Heart right ventricle (tissue), 16 donors: Measurements from ENCODE around the gene THSD4. TPM values are rescaled to one million over a fixed set of nuclear protein-coding genes. Genes with fewer than 3 reads are reported as not detected.

Experiments used
- ATAC-seq, 8 donors: fragments of 200-7000 bp; cut with Tn5 transposase; one replicate each; pipeline ENCODE4 v1.9.1; 2020; ENCODE audit warnings: mild to moderate bottlenecking in 8 of 8, moderate library complexity in 8 of 8, moderate number of reproducible peaks in 1 of 8
- DNase-seq, 2 donors: peaks; one replicate each; pipeline ENCODE4 v3.0.0-alpha.2; 2020
- H3K27ac ChIP-seq, 10 donors: fragments of 200-600 bp; sonication (generic) in 2 of 10; one replicate each; pipeline versions ENCODE4 v1.5.0 to v1.8.0; 2020 to 2022; ENCODE audit warnings: mild to moderate bottlenecking in 3 of 10
- H3K27me3 ChIP-seq, 7 donors: fragments of 200-600 bp; one replicate each; pipeline ENCODE4 v1.8.0; 2021 to 2022; ENCODE audit warnings: mild to moderate bottlenecking in 2 of 7
- H3K36me3 ChIP-seq, 9 donors: fragments of 200-600 bp; sonication (generic) in 1 of 9; one replicate each; pipeline versions ENCODE4 v1.5.0 to v1.8.0; 2020 to 2022; ENCODE audit warnings: mild to moderate bottlenecking in 2 of 9
- H3K4me1 ChIP-seq, 9 donors: fragments of 200-600 bp; sonication (generic) in 1 of 9; one replicate each; pipeline versions ENCODE4 v1.5.0 to v1.8.0; 2020 to 2022; ENCODE audit warnings: mild to moderate bottlenecking in 4 of 9
- H3K4me3 ChIP-seq, 10 donors: fragments of 200-600 bp; sonication (generic) in 2 of 10; one replicate each; pipeline versions ENCODE4 v1.5.0 to v1.8.0; 2020 to 2022; ENCODE audit warnings: mild to moderate bottlenecking in 7 of 10, moderate library complexity in 2 of 10
- H3K9me3 ChIP-seq, 11 donors: fragments of 200-600 bp in 10 of 11; sonication (generic) in 2 of 11; one replicate each; pipeline versions ENCODE4 v1.5.0 to v1.8.0; 2013 to 2022; ENCODE audit warnings: mild to moderate bottlenecking in 2 of 11, control low read depth in 1 of 11, moderate library complexity in 1 of 11
- WGBS, 2 donors: extraction: QIAGEN DNeasy Blood & Tissue Kit; methylation state at CpG; one replicate each; pipeline ENCODE4 v1.1.7; 2013; ENCODE audit warnings: inconsistent platforms in 1 of 2; 5-methylcytosine and 5-hydroxymethylcytosine counted together
- intact Hi-C, 10 donors: fragments of 100-400 bp; cut with DNase I; formaldehyde crosslinking; loops; one replicate each; pipeline versions ENCODE4 v1.11.1 to v1.14.2; 2022
- polyA plus RNA-seq, 2 donors: library from polyadenylated mRNA; stranded (reverse); fragments of 200-250 nt; gene quantifications; one replicate each; pipeline ENCODE4 v1.2.3, GENCODE V29; 2013
- total RNA-seq, 10 donors: library from RNA; stranded (reverse); fragmentation: NEBNext Ultra II Directional in 3 of 10; extraction: Animal tissue kit (Norgen Biotek cat#: 25700) in 3 of 10; gene quantifications; one replicate each; pipeline versions ENCODE4 v1.2.1 to v1.2.4, GENCODE V29; 2021 to 2023
- TF ChIP-seq, protein P1 (sequence below), 9 donors: fragments of 200-600 bp; sonication (generic) in 2 of 9; IDR thresholded peaks; one replicate each; pipeline versions ENCODE4 v1.5.0 to v1.8.0; 2021 to 2022; ENCODE audit warnings: antibody characterized with exemption in 9 of 9, mild to moderate bottlenecking in 5 of 9, moderate library complexity in 1 of 9
- donor health status: Arrhythmogenic right ventricular cardiomyopathy.
- donor health status: ischemic (EF 13 %, LVEDD 7.1; RV severe dilation, severe dysfunction).
- donor health status: healthy with polysubstance abuse.
- donor health status: DM: no; HTN: yes; CAD: no.
- donor health status: DM: no; HTN: no; CAD: no.
- donor health status: ischemic (EF 25% LVEDD 6.9; RV normal size, moderate dysfunction).
- donor health status: ischemic (EF 25% LVEDD 5.7; RV mildly dilated, moderate dysfunction).
- donor health status: healthy.
- donor health status: DM: yes; HTN: yes; CAD: no.
- donor health status: Ischemic cardiomyopathy.
- donor health status: ischemic (EF 35%, LVEDD 5.7; RV mildly dilated, moderate dysfunction).
- donor health status: nonischemic (EF 11% LVEDD 7.7; RV severe dilation, severe dysfunction).
- donor health status: DM: yes; HTN: yes; CAD: no.
- donor health status: PGD.
- donor health status: ischemic (EF 29% LVEDD 5.4; RV normal size, mild dysfunction).
- donor health status: nonischemic (EF 23%, LVEDD 6.1; RV moderate dilation, normal function).

Gene THSD4
- total and polyA plus RNA-seq, 12 donors: 20.8 to 212 (median 139) TPM

DNA sequence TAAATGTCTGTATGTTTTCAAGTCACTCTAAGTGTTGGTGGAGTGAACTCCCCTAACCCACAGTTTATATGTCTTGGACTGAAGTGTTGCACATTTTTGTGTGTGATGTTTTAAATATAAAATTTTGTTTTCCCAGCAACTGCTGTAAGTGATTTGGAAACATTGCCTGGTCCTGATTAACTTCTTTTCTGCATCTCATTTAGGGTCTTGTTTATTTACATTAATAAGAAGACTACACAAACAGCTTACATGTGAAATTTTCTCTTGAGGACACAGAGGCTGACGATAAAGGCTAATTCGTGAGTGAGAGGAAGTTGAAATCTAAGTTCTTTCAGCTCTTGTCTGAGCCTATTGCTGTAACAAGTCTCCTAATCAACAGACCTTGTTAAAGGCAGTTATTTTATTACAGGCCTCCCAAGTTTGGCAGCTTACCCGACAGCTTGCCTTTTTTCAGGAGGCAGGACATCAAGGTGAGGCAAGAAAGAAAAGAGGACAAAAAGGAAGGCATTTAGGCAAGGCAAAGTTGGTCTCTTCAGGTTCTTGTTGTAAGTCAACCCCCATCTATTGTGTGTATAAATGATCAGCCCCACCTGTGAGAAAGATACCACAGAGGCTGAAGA lies 517.4 kb downstream of the THSD4 start:
- TF ChIP-seq, protein P1, sequence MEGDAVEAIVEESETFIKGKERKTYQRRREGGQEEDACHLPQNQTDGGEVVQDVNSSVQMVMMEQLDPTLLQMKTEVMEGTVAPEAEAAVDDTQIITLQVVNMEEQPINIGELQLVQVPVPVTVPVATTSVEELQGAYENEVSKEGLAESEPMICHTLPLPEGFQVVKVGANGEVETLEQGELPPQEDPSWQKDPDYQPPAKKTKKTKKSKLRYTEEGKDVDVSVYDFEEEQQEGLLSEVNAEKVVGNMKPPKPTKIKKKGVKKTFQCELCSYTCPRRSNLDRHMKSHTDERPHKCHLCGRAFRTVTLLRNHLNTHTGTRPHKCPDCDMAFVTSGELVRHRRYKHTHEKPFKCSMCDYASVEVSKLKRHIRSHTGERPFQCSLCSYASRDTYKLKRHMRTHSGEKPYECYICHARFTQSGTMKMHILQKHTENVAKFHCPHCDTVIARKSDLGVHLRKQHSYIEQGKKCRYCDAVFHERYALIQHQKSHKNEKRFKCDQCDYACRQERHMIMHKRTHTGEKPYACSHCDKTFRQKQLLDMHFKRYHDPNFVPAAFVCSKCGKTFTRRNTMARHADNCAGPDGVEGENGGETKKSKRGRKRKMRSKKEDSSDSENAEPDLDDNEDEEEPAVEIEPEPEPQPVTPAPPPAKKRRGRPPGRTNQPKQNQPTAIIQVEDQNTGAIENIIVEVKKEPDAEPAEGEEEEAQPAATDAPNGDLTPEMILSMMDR (IDR thresholded peaks at IDR 0.05): no peak
- H3K9me3 ChIP-seq: no peaks in the 10 kb centered on the region
- ATAC-seq (peak in 1 of 8 donors; percentile 28), DNase-seq (no peak)
- WGBS, 2 donors: 33 to 38% methylated on average over 3 of the region's 3 CpGs
- H3K4me1 ChIP-seq: peaks cover 0 to 50% (median 27%) of the 10 kb centered on the region in 9 donors
- H3K4me3 ChIP-seq: no peak overlapping the region
- peak overlapping the region in 6 of 10 donors; percentile 2 to 48 (median 4) for H3K27ac ChIP-seq
- intact Hi-C loops: no loop called here
- no peaks in the 10 kb centered on the region for H3K27me3 ChIP-seq
- H3K36me3 ChIP-seq: no peaks in the 10 kb centered on the region

DNA sequence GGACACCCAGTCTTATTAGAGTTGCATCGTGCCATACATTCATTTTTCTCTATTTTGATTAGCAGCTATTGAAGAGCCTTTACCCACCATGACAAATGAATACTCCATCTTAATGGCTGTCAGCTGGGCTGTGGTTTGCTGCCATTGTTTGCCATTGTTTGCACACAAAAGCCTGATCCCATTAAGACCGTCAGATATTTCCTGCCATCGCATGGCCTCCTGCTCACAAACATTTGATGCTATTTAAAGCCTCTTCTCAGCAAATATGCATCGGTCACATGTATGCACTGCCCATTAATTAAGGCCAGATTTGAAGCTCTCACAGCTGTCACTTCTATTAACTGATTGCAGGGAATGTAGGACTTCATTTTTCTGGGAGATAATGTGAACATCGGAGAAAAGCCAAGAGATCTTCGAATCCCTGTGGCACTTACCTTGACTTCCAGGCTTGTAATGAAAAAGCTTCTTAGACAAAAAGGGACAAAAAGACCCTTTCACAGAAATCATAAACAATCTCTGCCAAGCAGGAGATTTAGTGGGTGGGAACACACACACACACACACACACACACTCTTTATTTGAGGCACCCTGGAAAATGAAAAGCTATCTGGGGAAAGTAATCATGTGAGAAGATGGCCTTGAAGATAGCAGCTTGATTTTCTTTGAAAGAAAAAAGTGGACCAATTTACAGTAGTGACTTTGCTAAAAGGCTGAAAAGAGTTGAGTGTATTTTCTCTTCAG lies 519.7 kb downstream of the THSD4 start:
- Histone ChIP-seq H3K4me1 (peaks cover 0 to 34% (median 17%) of the 10 kb centered on the region in 9 donors), H3K4me3 (no peak overlapping the region), H3K9me3 (no peaks in the 10 kb centered on the region), H3K36me3 (no peaks in the 10 kb centered on the region), H3K27me3 (no peaks in the 10 kb centered on the region), H3K27ac (peak overlapping the region in 5 of 10 donors; percentile 16 to 65 (median 44))
- intact Hi-C loops: no loop called here
- 13 to 20% methylated on average over 6 of the region's 6 CpGs for WGBS, 2 donors
- ATAC-seq: peak in 5 of 8 donors; percentile 15 to 62 (median 32)
- TF ChIP-seq, protein P1 (IDR thresholded peaks at IDR 0.05): no peak
- DNase-seq: no peak

DNA sequence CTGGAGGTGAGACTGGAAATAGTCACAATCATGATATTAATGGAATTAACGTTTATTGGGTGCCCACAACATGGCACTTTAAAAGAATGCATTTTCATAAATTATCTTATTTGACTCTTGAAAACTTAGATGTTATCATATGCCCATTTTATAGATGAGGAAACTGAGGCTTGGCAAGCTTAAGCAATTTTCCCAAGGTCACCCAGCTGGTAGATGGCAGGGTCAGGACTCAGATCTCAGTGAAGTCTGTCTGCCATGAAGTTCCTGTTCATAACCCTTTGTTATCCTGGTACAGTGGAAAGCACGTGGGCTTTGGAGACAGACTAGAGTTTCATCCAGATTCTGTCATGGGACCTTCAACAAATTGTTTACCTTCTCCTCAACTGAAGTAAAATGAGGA lies 520.5 kb downstream of the THSD4 start:
- Histone ChIP-seq H3K27me3 (no peaks in the 10 kb centered on the region), H3K27ac (no peak overlapping the region), H3K4me3 (no peak overlapping the region), H3K9me3 (no peaks in the 10 kb centered on the region), H3K36me3 (no peaks in the 10 kb centered on the region), H3K4me1 (peaks cover 0 to 28% (median 14%) of the 10 kb centered on the region in 9 donors)
- intact Hi-C loops: no loop called here
- TF ChIP-seq, protein P1 (IDR thresholded peaks at IDR 0.05): no peak
- no peak for ATAC-seq
- DNase-seq: no peak
- WGBS, 2 donors: 81 to 97% methylated on average over 2 of the region's 2 CpGs

DNA sequence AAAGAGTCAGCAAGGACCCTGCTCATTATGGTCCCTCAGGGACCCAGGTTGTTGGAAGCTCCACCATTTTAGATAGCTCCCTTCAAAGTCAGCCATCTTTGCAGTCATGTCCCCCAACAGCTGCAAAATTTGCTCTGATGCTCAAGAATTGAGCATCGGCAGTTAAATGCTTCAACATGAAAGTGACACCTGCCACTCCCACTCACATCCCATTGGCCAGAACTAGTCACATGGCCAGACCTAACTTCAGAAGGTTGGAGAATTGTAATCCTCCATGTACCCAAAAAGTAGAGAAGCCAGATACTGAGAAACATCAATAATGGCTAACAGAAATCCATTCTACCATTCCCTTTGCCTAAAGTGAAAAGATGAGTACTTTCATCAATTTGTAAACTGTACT lies 523.6 kb downstream of the THSD4 start:
- no peaks in the 10 kb centered on the region for H3K27me3 ChIP-seq
- H3K36me3 ChIP-seq: no peaks in the 10 kb centered on the region
- no peak overlapping the region for H3K27ac ChIP-seq
- no peaks in the 10 kb centered on the region for H3K9me3 ChIP-seq
- H3K4me1 ChIP-seq: peaks cover 0 to 16% (median 11%) of the 10 kb centered on the region in 9 donors
- no peak for DNase-seq
- intact Hi-C loops: no loop called here
- H3K4me3 ChIP-seq: no peak overlapping the region
- no peak for ATAC-seq
- TF ChIP-seq, protein P1 (IDR thresholded peaks at IDR 0.05): no peak
- 89 to 93% methylated on average over 1 of the region's 1 CpG for WGBS, 2 donors
